Measurements from ENCODE around the gene PLXNA4. TPM values are rescaled to one million over a fixed set of nuclear protein-coding genes. Genes with fewer than 3 reads are reported as not detected.

The PLXNA4 gene
- total RNA-seq, 1 donor from 2014 or later = 17.6 TPM

DNA sequence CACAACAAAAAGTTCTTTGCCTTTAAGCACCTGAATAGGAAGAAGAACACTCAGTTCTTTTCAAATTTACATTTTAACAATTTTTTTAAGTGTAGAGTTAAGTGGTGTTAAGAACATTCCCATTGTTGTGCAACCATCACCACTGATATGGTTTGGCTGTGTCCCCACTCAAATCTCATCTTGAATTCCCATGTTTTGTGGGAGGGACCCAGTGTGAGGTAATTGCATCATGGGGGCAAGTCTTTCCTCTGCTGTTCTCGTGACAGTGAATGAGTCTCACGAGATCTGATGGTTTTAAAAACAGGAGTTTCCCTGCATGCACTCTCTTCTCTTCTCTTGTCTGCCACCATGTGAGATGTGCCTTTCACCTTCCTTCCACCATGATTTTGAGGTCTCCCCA, 155.7 kb downstream of the PLXNA4 start:
- no peak for DNase-seq (ENCODE audit: missing footprints)
- peak; percentile 22 for ATAC-seq
- intact Hi-C loops (cut with DNase I) = no loop called here

DNA sequence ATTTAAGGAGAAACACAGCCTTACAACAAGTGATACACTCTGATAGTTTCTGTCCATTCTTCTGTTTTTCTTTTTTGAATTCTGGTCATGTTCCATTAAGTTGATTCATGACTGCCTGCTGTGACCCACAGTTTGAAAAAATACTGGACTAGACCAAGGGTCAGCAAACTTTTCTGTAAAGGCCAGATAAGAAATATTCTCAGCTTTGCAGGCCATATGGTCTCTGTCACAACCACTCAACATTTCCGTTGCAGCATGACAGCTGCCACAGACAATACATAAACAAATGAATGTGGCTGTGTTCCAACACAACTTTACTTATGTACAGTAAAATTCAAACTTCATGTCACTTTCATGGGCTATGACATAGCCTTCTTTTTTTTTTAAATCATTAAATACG, 156.7 kb downstream of the PLXNA4 start:
- DNase-seq (ENCODE audit: missing footprints) = no peak
- intact Hi-C loops (cut with DNase I) = no loop called here
- peak; percentile 66 for ATAC-seq

DNA sequence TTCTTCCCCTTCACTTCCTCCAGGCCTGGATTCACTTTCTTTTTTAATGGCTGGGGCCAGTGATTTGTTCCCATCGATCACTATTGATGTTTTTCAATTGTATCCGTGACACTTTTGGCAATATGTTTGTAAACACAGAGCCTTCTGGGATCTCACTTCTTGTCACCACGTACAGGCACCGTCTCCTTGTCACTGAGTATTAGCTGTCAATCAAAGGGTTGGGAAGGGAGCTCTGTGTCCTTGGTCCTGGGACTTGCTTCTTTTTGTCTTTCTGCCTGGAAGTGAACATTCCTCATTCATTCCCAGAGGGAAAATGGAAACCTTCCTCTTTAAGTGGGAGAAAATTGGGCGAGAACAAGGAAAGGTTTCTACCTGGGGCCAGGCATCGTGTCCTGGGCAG, 157.4 kb downstream of the PLXNA4 start:
- ATAC-seq (no peak), DNase-seq (ENCODE audit: missing footprints) (no peak)
- intact Hi-C loops (cut with DNase I) = no loop called here

DNA sequence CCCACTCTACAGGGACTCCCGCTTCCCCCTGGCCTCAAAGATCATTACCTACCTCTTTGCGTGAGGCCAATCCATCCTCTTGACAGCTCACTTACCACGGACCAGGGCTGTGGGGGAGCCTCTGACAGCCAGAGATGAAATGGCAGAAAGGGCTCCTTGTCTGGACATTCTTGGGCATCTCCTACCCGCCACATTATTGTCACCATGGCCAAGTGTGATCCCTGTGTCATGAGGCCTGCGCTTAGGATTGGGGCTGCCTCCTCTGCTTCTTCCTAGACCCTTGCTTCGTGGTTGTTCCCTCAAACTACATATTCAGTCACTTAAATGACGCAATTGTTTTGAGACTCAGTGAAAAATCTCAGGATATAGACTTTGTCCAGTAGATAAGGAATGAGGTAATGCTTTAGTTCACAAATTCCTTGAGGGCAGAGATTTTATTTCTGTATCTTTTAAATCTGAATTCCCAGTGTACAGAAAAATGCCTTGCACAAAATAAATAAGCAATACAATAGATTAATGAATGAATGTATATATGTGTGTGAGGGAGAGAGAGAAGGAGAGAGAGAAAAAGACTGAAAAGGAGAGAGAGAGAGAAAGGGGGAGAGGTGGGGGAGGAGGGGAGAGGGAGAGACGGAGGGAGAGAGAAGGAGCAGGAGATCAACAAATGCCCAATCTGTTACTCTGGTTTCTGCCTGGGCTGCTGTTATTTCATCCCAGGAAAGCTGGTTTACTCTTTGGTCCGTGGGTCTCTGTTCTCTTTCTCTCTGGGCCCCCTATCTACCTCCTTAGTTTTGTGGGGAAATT, 159.0 kb downstream of the PLXNA4 start:
- ATAC-seq (no peak), DNase-seq (ENCODE audit: missing footprints) (no peak)
- intact Hi-C loops (cut with DNase I) = no loop called here

DNA sequence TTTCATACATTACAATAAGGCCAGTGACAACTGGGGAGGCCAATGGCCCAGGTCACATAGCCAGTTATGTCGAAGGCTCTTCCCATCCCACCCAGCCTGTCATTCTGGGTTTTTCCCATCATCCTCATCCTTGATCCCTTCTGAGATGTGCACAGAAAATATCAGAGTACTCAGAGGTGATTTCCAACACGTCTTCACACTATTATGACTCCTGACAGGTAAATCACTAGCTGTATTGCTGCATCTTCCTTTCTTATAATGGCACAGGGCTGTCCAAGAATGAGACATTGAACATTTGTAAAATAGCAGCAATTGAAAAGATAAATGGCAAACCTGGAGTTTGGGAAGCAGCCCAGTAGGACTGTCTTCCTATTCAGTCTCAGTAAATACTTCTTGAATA, 159.9 kb downstream of the PLXNA4 start:
- DNase-seq (ENCODE audit: missing footprints) (no peak), ATAC-seq (no peak)
- intact Hi-C loops (cut with DNase I) = no loop called here

DNA sequence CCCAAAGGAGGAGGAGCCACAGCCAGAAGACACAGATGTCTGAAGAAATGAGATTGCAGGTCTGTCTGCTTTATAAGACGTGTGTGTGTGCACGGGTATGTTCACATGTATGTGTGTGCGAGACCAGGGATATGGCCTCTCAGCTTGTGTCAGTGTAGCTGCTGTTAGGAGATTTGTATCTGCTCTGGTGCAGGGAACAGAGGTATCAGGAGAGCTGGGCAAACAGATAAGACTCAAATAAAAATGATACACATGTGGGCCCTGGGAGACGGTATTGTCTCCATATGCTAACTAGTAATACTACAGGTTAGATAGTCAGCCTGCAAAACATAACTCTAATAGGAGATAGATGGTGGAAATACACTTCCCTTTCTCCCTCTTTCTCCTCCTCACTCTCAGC, 161.0 kb downstream of the PLXNA4 start:
- DNase-seq (ENCODE audit: missing footprints) = no peak
- ATAC-seq = no peak
- intact Hi-C loops (cut with DNase I) = no loop called here

DNA sequence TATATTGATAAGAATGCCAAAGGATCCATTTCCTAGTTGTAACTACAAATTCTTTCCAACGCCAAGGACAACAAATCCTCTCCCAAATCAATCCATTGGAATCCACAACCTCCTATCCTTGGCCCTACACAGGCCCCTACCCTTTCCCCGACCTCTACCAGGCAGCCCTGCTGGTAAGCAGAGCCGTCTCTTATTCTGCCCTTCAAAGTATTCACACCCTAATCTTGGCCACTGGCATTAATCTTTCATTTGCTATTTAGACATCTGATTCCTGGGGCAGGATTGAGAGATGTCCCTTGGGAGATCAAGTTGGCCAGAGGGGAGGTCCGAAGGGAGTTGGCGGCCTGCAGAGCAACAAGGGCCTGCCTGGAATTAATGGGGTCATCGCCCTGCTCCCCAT, 161.4 kb downstream of the PLXNA4 start:
- ATAC-seq = no peak
- intact Hi-C loops (cut with DNase I) = no loop called here

DNA sequence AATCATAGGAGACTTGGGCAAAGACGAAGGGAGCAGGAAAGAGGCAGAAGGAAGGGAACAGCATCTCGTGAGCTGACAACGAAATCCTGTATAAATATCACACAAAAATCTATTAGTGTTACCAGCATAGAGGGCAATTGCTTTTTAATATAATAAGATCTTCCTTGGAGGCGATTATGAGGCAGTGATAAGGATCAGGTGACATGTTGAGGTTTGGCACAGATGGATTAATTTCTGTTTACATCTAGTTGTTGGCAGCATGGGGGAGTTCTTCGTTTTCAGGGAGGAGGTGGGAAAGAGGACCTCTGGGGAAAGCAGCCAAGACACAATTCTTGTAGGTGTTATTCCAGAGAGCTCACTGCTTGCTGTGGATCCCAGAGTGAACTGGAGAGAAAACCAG, 163.8 kb downstream of the PLXNA4 start:
- no peak for DNase-seq (ENCODE audit: missing footprints)
- intact Hi-C loops (cut with DNase I) = no loop called here
- no peak for ATAC-seq

More for the DNA sequence above, 161.4 kb downstream of the PLXNA4 start:
- no peak for DNase-seq (ENCODE audit: missing footprints)

DNA sequence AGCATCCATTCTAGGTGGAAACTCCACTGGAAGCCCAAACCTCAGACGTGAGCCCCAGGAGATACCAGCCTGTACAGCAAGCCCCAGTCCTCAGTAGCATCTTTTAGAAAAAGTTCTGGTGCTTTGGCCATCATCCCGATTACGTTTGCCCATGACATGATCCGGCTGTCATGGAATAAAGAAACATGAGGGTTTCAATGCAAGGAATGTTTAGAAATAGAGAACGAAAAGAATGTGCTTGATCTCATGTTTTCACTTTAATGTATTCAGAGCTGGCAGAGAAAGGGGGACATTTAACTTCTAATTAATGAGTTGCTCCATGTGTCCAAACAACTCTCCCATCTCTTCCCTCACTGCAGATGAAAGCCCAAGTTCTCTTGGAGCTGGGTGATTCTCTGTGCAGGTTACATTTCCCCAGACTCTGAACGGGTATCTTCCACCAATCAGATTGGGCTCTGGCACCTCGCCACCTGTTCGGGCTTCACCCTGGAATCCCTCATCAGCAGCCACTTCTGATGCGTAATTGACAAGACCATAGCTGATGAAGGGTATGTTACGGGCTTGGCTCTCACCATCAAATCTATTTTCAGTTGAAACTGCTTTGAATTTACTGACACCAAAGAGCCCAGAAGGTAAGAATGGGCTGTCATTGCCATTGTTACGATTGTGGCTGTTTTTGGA, 165.3 kb downstream of the PLXNA4 start:
- DNase-seq (ENCODE audit: missing footprints) (no peak), ATAC-seq (peak; percentile 16)
- intact Hi-C loops (cut with DNase I) = no loop called here

DNA sequence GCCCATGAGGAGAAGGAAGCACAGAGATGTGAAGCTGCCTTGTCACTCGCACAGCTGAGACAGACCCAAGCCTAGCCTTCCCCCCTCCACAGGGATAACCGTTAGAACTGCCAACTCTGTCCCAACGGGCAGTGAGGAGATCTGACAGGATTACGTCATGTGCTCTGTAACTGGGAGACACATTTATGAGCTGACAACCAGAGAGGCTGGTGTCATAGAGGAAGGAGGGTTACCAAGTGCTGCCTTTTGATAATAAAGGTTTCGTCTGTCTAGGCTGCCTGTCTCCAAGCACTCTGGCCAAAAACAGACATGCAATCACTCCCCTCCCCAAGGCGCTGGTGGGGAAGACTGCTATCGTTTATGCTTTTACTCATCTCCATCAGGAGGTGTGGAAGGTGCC, 165.9 kb downstream of the PLXNA4 start:
- peak; percentile 93 for ATAC-seq
- intact Hi-C loops (cut with DNase I) = no loop called here
- no peak for DNase-seq (ENCODE audit: missing footprints)

DNA sequence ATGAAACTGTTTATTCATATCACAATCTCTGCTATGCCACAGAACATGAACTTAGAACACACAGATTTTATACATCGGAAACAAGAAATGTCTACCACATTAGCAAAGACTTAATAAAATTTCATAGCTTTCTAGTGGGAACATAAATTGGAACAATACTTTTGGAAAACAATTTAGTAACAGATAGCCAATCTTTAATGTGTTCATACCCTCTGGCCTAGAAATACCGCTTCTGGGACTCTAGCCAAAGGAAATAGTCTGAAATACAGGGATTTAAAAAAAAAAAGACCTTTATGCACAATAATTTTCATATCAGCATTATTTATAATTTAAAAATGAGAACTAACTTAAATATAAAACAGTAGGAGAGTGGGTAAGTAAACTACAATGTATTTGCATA, 168.5 kb downstream of the PLXNA4 start:
- ATAC-seq (no peak), DNase-seq (ENCODE audit: missing footprints) (no peak)
- intact Hi-C loops (cut with DNase I) = no loop called here

DNA sequence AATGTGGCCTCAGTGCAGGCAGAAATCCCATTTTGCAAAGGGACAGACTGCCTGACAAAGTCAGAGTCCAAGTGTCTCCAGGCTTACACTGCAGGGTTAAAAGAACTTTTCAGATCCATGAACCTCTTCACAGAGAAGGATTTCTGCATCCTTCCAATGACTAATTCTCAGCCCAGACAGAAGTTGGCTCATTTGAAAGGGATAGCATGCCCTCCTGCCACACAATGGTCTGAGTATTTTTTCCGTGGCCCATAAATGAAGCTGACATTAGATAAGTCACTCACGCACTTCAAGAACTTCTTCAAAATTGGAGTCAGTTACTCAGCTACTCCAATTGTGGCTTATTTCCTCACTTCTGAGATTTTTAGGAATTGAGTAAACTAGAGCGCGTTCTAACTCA, 170.2 kb downstream of the PLXNA4 start:
- ATAC-seq (no peak), DNase-seq (ENCODE audit: missing footprints) (no peak)
- intact Hi-C loops (cut with DNase I) = no loop called here

DNA sequence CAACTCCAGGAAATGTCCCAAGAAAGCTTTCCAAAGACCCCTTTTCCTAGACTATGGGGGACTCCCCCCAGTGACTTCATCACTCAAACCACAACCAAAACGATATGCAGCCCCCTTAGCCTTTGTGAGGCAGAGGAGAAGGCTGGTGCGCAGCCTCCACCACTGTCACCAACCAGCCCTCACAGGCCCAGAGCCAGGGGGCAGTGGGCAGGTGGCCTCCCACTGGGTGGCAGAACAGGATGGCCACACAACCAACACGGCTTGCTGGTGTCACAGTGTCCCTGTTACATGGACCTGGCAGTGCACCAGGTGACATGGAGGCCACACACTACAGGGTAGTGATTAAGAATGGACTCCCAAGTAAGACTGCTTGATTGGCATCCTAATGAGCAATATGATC, 172.0 kb downstream of the PLXNA4 start:
- no peak for DNase-seq (ENCODE audit: missing footprints)
- intact Hi-C loops (cut with DNase I) = loop anchor here (5.0 kb wide), 2 partner anchors 72 to 98 kb away; no protein-coding TSS in a partner anchor
- no peak for ATAC-seq

DNA sequence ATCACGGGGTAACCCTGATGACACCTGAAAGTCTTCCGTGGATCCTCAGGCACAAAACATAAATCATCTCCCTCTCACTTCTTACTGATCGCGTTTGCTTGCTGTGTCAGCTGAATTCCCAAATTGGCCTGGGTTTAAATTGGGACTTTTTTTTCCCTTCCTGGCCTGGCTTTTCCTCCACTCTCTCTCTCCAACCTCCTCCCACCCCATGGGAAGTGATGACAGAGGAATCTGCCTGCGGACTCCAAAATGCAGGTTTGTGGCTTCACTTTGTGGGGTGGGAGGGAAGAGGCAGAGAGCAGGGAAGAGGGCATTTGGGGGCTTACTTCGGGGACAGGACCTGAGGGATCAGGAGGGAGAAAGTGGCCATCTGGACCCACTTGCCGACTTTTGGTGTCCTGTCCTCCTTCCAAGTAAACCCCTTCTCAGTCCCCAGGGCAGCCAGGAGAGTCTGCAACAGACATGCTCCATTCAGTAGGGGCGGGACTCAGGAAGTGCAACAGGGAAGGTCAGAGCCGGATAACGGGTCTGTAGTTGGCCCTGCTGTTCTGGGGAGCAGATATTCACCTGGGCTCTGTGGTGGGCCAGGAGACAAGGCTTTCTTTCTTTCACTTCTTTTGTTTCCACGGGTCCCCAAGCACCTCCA, 172.7 kb downstream of the PLXNA4 start:
- intact Hi-C loops (cut with DNase I) = loop anchor here (5.0 kb wide), 2 partner anchors 71 to 99 kb away; no protein-coding TSS in a partner anchor
- no peak for DNase-seq (ENCODE audit: missing footprints)
- ATAC-seq = no peak

DNA sequence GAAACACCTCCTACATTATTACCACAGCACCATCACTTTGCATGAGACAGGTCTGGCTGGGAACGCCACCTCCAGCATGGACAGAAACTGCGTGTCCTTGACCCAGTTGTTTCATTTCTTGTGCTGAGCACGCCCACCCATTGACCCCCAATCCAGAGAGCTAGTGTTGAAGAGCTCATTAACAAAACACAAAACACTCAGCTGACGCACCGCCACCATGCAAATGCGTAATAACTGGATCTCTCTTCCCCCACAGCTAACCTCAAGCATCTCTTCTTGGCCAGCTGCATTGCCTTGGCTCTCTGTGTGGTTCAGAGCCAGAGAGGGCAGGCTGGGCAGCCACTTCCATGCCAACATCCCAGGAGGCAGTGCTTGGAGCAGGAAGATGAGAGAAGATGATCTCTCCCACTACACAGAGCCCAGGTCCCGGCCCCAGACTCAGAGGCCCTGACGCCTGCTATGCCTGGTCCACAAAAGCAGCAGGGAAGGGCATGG, 173.5 kb downstream of the PLXNA4 start:
- ATAC-seq (peak; percentile 56), DNase-seq (ENCODE audit: missing footprints) (no peak)
- intact Hi-C loops (cut with DNase I) = loop anchor here (5.0 kb wide), 2 partner anchors 70 to 100 kb away; no protein-coding TSS in a partner anchor

DNA sequence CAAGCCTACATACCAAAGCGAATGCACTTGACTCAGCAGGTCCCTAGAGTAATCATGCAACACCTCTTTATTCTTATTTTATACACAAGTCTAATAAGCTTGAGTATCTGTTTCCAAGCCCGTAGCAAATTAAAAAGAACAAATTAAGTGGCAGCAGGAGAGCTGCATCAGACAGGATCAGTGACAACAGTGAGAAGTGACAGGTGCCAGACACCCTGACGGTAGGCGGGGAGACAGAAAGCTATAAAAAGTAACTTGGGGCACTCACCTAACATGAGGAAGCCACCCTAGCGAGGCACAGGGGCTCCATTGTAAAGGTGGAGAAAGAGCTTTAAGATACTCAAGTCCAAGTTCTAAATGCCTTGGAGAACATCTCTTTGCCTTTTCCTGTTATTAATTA, 174.2 kb downstream of the PLXNA4 start:
- intact Hi-C loops (cut with DNase I) = loop anchor here (5.0 kb wide), 2 partner anchors 70 to 100 kb away; no protein-coding TSS in a partner anchor
- ATAC-seq (peak; percentile 50), DNase-seq (ENCODE audit: missing footprints) (no peak)

DNA sequence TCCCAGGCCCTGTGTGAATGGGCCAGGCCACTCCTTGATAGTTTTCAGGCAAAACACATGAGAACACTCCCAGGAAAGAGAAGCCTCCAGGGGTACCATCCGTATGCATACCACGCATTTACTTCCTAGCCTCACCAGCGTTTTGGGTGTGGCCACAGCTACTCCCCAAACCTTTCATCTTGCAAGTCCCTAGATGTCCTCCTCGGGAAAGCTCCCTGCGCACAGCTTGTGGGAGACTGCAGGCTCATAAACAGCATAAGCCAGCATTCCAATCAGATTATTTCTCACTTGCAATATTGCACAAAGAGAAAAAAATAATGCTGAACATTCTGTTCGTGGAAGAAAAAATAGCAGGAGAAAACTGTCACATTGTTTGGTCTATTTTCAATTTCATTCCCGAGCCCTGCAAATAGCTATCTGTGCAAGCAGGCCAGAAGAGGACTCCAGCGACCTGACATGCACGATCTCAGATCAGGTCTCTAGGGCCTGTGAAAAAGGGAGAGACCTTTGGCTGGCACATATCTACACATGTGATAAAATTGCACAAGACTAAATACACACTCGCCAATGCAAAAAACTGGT, 175.6 kb downstream of the PLXNA4 start:
- DNase-seq (ENCODE audit: missing footprints) (no peak), ATAC-seq (peak; percentile 67)
- intact Hi-C loops (cut with DNase I) = loop anchor here (5.0 kb wide), 2 partner anchors 68 to 102 kb away; no protein-coding TSS in a partner anchor

DNA sequence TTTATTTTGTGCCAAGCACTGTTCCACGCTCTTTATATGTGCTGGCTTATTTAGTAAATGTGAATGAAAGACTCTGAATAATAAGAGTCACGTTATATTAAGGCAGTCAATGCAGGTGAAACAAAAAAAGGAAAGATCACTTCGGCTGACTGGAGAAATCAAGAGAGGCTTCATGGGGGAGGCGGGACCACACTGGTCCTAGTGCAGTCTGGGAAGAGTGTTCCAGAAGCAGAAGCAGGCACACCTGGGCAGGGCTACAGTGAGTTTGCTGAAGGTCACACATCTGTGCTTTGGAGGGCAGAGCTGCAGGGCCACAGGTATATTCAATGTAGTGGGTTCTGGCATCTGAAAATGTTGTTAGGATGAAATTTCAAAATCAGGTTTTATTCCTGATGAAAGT, 176.9 kb downstream of the PLXNA4 start:
- intact Hi-C loops (cut with DNase I) = loop anchor here (5.0 kb wide), 1 partner anchor 178 kb away; the partner anchor contains the start of gene PLXNA4
- ATAC-seq = no peak

More for the DNA sequence above, 176.9 kb downstream of the PLXNA4 start:
- DNase-seq (ENCODE audit: missing footprints) = no peak

Data from Right ventricle myocardium inferior (tissue), 1 donor.